Neutrophil (primary cell): ENCODE results near the gene BTLA.

Experiments
- H3K27ac ChIP-seq: fragments of 200-600 bp; sonication (generic); 2 replicates; pipeline ENCODE4 v1.5.1; 2016; ENCODE audit warnings: mild to moderate bottlenecking, moderate library complexity
- H3K27me3 ChIP-seq: fragments of 200-600 bp; sonication (generic); 2 replicates; pipeline ENCODE4 v1.6.0; 2016; ENCODE audit warnings: mild to moderate bottlenecking
- H3K36me3 ChIP-seq: fragments of 200-600 bp; sonication (generic); 2 replicates; pipeline ENCODE4 v1.5.1; 2017
- H3K4me1 ChIP-seq, 2 experiments: fragments of 200-600 bp in 1 of 2; sonication (generic) in 1 of 2; 1 replicate in 1 of 2; 2 replicates in 1 of 2; pipeline versions ENCODE4 v1.5.1 to v1.6.1; 2013 to 2016; ENCODE audit warnings: low read depth in 1 of 2, low read length in 1 of 2, mild to moderate bottlenecking in 1 of 2, moderate library complexity in 1 of 2; ENCODE audit not compliant: control insufficient read depth in 1 of 2, insufficient read depth in 1 of 2
- H3K4me3 ChIP-seq, 2 experiments: fragments of 200-600 bp in 1 of 2; sonication (generic) in 1 of 2; 1 replicate in 1 of 2; 2 replicates in 1 of 2; pipeline ENCODE4 v1.5.1; 2013 to 2016; ENCODE audit warnings: low read depth in 1 of 2, low read length in 1 of 2, mild to moderate bottlenecking in 1 of 2, moderate library complexity in 1 of 2
- H3K9me3 ChIP-seq: fragments of 200-600 bp; sonication (generic); 2 replicates; pipeline ENCODE4 v1.5.1; 2016
- TF ChIP-seq, protein P1 (sequence below): fragments of 200-600 bp; sonication (generic); IDR thresholded peaks from 2 replicates; pipeline ENCODE4 v1.5.1; 2016; ENCODE audit warnings: antibody characterized with exemption

Gene BTLA

GRCh38 chr3:112456147-112456546 is 43.1 kb downstream of the BTLA start:
- H3K4me1 ChIP-seq = no peaks in the 10 kb centered on the region

GRCh38 chr3:112448939-112449338 is 50.3 kb downstream of the BTLA start:
- Histone ChIP-seq H3K27me3 (no peaks in the 10 kb centered on the region), H3K27ac (no peak overlapping the region), H3K4me3 (no peak overlapping the region), H3K36me3 (no peaks in the 10 kb centered on the region), H3K9me3 (no peaks in the 10 kb centered on the region), H3K4me1 (peaks cover 3 to 10% of the 10 kb centered on the region in 2 experiments)
- TF ChIP-seq, protein P1, sequence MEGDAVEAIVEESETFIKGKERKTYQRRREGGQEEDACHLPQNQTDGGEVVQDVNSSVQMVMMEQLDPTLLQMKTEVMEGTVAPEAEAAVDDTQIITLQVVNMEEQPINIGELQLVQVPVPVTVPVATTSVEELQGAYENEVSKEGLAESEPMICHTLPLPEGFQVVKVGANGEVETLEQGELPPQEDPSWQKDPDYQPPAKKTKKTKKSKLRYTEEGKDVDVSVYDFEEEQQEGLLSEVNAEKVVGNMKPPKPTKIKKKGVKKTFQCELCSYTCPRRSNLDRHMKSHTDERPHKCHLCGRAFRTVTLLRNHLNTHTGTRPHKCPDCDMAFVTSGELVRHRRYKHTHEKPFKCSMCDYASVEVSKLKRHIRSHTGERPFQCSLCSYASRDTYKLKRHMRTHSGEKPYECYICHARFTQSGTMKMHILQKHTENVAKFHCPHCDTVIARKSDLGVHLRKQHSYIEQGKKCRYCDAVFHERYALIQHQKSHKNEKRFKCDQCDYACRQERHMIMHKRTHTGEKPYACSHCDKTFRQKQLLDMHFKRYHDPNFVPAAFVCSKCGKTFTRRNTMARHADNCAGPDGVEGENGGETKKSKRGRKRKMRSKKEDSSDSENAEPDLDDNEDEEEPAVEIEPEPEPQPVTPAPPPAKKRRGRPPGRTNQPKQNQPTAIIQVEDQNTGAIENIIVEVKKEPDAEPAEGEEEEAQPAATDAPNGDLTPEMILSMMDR = no peak

More at GRCh38 chr3:112456147-112456546, 43.1 kb downstream of the BTLA start:
- no peak overlapping the region for H3K4me3 ChIP-seq
- TF ChIP-seq, protein P1 = no peak
- H3K27me3 ChIP-seq = no peaks in the 10 kb centered on the region
- H3K36me3 ChIP-seq = no peaks in the 10 kb centered on the region
- no peak overlapping the region for H3K27ac ChIP-seq
- no peaks in the 10 kb centered on the region for H3K9me3 ChIP-seq

GRCh38 chr3:112446343-112446742 is 52.9 kb downstream of the BTLA start:
- TF ChIP-seq, protein P1 = no peak
- Histone ChIP-seq H3K4me3 (no peak overlapping the region), H3K9me3 (no peaks in the 10 kb centered on the region), H3K4me1 (peaks cover 3 to 10% of the 10 kb centered on the region in 2 experiments), H3K36me3 (no peaks in the 10 kb centered on the region), H3K27ac (peak overlapping the region; percentile 13), H3K27me3 (no peaks in the 10 kb centered on the region)

DNA sequence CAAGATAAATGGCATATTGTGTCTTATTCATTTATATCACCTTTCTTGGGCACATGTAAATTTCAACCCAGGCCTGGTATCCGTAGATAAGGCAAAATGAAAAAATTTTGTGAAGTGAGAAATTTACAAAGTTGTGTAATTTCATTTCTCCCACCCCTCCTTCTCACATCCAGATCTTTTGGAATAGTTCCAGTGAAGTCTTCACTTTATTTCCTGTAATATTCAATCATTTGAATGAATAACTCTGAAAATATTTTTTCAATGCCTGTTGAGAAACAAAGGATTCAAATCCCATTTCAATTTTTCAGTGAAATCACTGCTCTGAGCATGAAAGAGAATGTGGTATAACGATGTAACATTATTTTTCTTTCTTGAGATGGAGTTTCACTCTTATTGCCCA is 53.4 kb downstream of the BTLA start:
- H3K4me1 ChIP-seq = peaks cover 3 to 10% of the 10 kb centered on the region in 2 experiments
- no peaks in the 10 kb centered on the region for H3K36me3 ChIP-seq
- TF ChIP-seq, protein P1 = no peak
- no peak overlapping the region for H3K4me3 ChIP-seq
- H3K9me3 ChIP-seq = no peaks in the 10 kb centered on the region
- peak overlapping the region; percentile 13 for H3K27ac ChIP-seq
- no peaks in the 10 kb centered on the region for H3K27me3 ChIP-seq

GRCh38 chr3:112437146-112438022 is 61.9 kb downstream of the BTLA start:
- H3K9me3 ChIP-seq = no peaks in the 10 kb centered on the region
- TF ChIP-seq, protein P1 = no peak
- no peaks in the 10 kb centered on the region for H3K36me3 ChIP-seq
- no peaks in the 10 kb centered on the region for H3K4me1 ChIP-seq
- no peaks in the 10 kb centered on the region for H3K27me3 ChIP-seq
- no peak overlapping the region for H3K27ac ChIP-seq
- no peak overlapping the region for H3K4me3 ChIP-seq
